Tibial nerve (tissue), 3 donors: Measurements from ENCODE around the gene TMEM201.

Experiments used
- CTCF ChIP-seq, 5 experiments: fragments of 200-600 bp in 3 of 5; fragments of 450-650 bp in 2 of 5; sonication (generic) in 3 of 5; IDR thresholded peaks; one replicate each; pipeline ENCODE4 v1.5.1; 2016 to 2019; ENCODE audit warnings: antibody characterized with exemption in 5 of 5, mild to moderate bottlenecking in 3 of 5, moderate library complexity in 2 of 5
- POLR2A ChIP-seq, 2 donors: fragments of 450-650 bp; IDR thresholded peaks; one replicate each; pipeline ENCODE4 v1.6.1; 2017; ENCODE audit warnings: antibody characterized with exemption in 2 of 2, mild to moderate bottlenecking in 2 of 2, moderate library complexity in 2 of 2

- no peak for TF ChIP-seq CTCF (IDR thresholded peaks at IDR 0.05)
- no peak for TF ChIP-seq POLR2A (IDR thresholded peaks at IDR 0.05)
Measured at GRCh38 chr1:9539829-9540550, 48.7 kb upstream of the TMEM201 start.
